ENCODE data around the gene TTC39A.
A peak's percentile ranks its signal among the peaks of the same experiment; 100 is the strongest.

The TTC39A gene
- total RNA-seq: 0.20 to 0.31 reads per million in 2 donors

- no peak for DNase-seq
Observed at GRCh38 chr1:51330331-51331201, at the start of gene TTC39A. TSS of gene TTC39A (minus strand) at chr1:51330562. CDS start at chr1:51330477, 85 bp downstream.

DNA sequence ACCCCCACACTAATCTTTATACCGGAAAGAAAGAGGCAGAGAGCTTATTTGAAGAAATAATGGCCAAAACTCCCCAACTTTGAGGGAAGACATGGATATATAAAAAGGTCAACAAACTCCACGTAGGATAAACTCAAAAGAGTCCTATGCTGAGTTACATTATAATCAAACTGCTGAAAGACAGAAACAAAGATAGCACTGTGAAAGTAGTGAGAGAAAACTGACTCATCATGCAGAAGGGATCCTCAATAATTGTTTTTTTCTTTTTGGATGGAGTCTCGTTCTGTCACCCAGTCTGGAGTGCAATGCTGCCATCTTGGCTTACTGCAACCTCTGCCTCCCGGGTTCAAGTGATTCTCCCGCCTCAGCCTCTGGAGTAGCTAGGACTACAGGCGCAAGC is 48.5 kb upstream of the TTC39A start:
- no peak for DNase-seq

DNA sequence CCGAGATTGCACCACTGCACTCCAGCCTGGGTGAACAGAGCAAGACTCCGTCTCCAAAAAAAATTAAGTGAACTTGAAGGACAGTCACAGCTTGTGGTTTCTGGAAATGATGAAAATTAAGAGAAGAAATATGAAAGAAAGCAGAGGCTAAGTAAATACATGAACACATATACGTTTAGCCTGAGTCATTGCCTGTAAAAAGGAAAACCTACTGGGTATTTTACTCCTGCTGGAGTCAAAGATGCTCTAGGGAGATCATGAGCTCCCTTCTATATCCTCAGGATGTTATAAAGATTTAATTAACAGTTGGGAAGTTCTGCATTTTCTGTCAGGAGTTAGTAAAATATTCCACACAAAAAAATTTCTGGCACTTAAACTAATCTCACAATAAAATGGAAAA is 43.5 kb upstream of the TTC39A start:
- DNase-seq: no peak

DNA sequence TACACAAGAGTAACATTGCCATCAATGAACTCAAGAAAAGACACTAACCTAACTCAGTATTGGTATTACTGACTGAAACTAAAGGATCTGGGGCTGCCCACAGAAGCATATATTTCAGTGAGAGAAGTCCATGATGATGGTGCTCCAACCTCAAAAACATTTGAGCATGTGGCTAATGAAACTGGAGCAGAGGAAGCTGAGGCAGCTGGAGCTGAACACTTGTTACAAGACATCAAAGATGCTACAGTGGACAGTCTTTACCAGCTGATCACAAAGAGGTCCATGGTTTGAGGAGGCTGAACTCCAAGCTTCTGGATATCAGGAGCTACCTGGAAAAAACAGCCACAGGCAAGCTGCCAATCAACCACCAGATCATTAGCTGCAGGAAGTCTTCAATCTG is 42.2 kb upstream of the TTC39A start:
- DNase-seq: no peak

- peak in 1 of 5 experiments; percentile 18 for DNase-seq
Observed at GRCh38 chr1:51369171-51369570, 38.8 kb upstream of the TTC39A start.

GRCh38 chr1:51365774-51366173 is 35.4 kb upstream of the TTC39A start:
- no peak for DNase-seq

DNA sequence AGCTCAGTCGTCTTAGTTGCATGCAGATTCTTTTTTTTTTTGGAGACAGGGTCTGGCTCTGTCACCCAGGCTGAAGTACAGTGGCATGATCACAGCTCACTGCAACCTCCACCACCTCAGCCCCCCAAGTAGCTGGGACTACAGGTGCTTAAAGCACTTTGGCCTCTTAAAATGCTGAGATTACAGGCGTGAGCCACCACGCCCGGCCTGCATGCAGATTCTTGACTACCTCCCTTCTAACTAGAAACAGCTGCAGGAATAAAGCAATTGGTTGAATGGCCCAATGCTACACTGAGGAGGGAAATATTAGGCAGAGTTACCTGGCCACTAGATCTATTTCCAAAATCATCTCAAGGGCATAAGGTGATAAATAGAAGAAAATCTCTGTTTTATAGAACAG is 29.5 kb upstream of the TTC39A start:
- DNase-seq: no peak

- no peak for DNase-seq
Observed at GRCh38 chr1:51355382-51355781, 25.0 kb upstream of the TTC39A start.

GRCh38 chr1:51354416-51354815 is 24.1 kb upstream of the TTC39A start:
- no peak for DNase-seq

DNA sequence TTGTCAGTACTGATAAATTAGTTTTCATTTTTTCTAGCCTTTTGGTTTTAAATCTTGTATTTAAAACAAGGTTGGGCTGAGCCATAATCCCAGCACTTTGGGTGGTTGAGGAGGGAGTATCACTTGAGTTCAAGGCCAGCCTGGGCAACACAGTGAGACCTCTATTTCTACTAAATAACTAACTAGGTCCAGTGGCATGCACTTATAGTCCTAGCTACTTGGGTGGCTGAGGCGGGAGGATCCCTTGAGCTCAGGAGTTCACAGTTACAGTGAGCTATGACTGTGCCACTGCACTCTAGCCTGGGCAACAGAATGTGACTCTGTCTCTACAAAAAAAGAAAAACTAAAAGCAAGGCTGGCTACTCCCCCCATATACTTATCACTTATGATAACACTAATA is 21.5 kb upstream of the TTC39A start:
- no peak for DNase-seq

DNA sequence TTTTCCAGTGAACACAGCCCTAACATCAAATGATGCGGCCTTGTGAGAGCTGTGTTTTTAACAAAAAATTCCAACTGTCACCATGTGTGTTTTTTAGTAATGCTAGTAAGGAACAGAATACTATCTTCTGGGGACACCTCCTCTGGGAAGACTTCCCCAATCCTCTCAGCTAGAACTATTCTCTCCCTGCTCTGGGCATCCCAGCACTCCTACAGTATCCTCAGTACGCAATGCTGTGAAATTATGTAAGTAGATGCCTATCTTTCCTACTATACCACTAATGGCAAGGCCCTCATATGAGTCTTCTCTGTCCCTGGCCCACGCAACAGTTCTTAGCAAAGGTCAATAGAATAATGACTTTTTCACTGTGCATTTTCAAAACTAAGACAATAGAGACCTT is 19.5 kb upstream of the TTC39A start:
- no peak for DNase-seq

- no peak for DNase-seq
Observed at GRCh38 chr1:51348147-51348527, 17.8 kb upstream of the TTC39A start.

DNA sequence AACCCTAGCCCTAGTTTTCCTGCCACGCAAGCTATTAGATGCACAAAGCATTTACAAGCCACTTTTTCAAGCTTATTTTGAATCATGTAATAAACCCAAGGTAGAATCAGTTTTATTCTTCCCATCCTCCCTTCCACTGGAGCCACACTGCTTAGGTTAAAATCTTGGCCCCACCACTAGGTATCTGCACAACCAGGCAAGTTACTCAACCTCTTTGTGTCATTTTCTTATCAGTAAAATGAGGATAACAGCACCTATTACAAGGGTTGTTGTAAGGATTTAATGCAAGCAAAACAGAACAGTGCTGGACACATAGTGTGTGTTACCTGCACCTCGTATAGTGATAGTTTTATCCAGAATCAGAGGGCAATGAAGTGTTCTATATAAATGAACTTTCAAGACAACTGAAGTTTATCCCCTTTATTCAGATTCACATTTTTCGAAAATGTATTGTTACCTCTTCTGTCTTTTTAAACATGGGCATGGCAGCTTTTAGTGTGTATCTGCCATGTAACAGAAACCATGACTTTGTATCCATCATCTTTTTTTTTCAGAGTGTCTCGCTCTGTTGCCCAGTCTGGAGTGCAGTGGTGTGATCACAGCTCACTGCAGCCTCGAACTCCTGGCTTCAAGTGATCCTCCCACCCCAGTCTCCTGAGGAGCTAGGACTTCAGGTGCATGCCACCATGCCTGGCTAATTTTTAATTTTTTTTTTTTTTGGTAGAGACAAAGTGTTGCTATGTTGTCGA is 17.2 kb upstream of the TTC39A start:
- no peak for DNase-seq

- no peak for DNase-seq
Observed at GRCh38 chr1:51346086-51346942, 16.0 kb upstream of the TTC39A start.

DNA sequence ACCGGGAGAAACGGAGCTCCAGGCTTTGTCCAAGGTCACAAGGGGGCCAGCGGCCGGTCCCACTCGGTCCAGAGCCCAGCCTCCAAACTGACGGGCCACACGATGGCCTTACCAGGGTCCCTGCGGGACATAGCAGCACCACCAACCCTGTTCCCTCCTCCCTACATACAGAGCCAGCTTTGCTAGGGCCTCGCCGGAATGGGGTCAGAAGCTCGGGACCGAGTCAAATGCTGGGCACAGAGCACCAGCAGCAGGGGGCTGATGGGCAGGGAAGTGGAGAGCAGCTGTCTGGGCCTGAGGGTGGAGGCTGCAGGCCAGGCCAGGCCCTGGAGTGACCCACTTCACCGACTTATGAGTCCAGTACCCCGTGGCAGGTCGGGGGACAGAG is 14.9 kb upstream of the TTC39A start:
- DNase-seq: no peak

GRCh38 chr1:51344602-51345299 is 14.4 kb upstream of the TTC39A start:
- DNase-seq: no peak

- DNase-seq: no peak
Observed at GRCh38 chr1:51344276-51344601, 13.9 kb upstream of the TTC39A start.

- DNase-seq: no peak
Observed at GRCh38 chr1:51343624-51344023, 13.3 kb upstream of the TTC39A start.

- no peak for DNase-seq
Observed at GRCh38 chr1:51342591-51343206, 12.3 kb upstream of the TTC39A start.

DNA sequence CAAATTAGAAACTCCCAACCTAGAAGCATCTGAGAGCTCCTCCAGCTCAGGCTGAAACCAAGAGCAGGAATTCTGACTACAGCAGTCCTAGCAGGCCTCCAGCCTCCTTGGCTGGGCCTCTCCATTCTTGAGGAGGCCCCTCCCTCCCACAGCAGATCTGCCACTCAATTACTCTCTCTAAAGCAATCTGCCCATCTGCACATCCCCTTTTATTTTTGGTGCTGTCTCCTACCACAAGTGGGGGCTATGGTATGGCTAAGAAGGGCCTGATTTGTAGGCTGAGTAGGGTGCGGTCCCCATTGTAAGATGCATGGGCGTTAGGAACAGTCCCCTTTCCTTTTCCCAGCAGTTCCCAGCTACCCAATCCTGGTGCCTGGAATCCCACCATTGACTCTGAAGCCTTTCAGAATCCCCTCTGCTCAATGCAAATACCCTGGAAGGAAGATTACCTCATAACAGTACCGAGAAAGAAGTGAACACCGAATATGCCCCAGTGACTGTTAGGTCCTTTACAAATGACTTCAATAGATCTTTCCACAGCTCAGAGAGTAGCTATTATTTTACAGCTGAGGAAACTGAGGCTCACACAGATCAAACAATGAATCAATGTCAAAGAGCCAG is 11.6 kb upstream of the TTC39A start:
- peak in 1 of 5 experiments; percentile 35 for DNase-seq

GRCh38 chr1:51340380-51340779 is 10.0 kb upstream of the TTC39A start:
- DNase-seq: no peak

- DNase-seq: no peak
Observed at GRCh38 chr1:51336711-51337110, 6.3 kb upstream of the TTC39A start.

Data from T-helper 2 cell (primary cell).